CD14-positive monocyte (primary cell): ENCODE results near the gene BMPR1B. TPM values are rescaled to one million over a fixed set of nuclear protein-coding genes. Genes with fewer than 3 reads are reported as not detected.

Experiments
- DNase-seq, 3 donors: peaks; one replicate each; pipeline ENCODE4 v3.0.0-alpha.2; 2011 to 2022
- H2AFZ ChIP-seq: 2 replicates; pipeline ENCODE4 v1.6.0; 2012; ENCODE audit warnings: mild to moderate bottlenecking, low read depth, low read length, inconsistent platforms; ENCODE audit not compliant: insufficient read depth, poor library complexity, severe bottlenecking
- H3K27ac ChIP-seq, 2 donors: 1 replicate in 1 of 2; 2 replicates in 1 of 2; pipeline ENCODE4 v1.5.1; 2012 to 2013; ENCODE audit warnings: low read length in 2 of 2, control low read depth in 1 of 2, inconsistent platforms in 1 of 2, low read depth in 1 of 2, mild to moderate bottlenecking in 1 of 2
- H3K27me3 ChIP-seq, 2 donors: one replicate each; pipeline versions ENCODE4 v1.6.0 to v1.6.1; 2011 to 2013; ENCODE audit warnings: low read length in 2 of 2; ENCODE audit not compliant: control insufficient read depth in 2 of 2, insufficient read depth in 2 of 2
- H3K36me3 ChIP-seq, 2 donors: replicated peaks in 1 of 2; 1 replicate in 1 of 2; 2 replicates in 1 of 2; pipeline versions ENCODE4 v1.5.1 to v1.6.1; 2012 to 2013; ENCODE audit warnings: low read length in 2 of 2, control low read depth in 1 of 2, inconsistent platforms in 1 of 2, mild to moderate bottlenecking in 1 of 2; ENCODE audit not compliant: insufficient read depth in 2 of 2, control insufficient read depth in 1 of 2
- H3K4me1 ChIP-seq, 2 donors: 1 replicate in 1 of 2; 2 replicates in 1 of 2; pipeline versions ENCODE4 v1.5.1 to v1.6.1; 2012 to 2013; ENCODE audit warnings: low read length in 2 of 2, control low read depth in 1 of 2, inconsistent platforms in 1 of 2, mild to moderate bottlenecking in 1 of 2, moderate library complexity in 1 of 2; ENCODE audit not compliant: insufficient read depth in 2 of 2, control insufficient read depth in 1 of 2
- H3K4me2 ChIP-seq: replicated peaks from 2 replicates; pipeline ENCODE3; 2012; ENCODE audit warnings: low read length, moderate library complexity, mild to moderate bottlenecking; ENCODE audit not compliant: poor library complexity, severe bottlenecking; ENCODE audit errors: extremely low read depth
- H3K4me3 ChIP-seq, 3 experiments: fragments of 200-600 bp in 1 of 3; sonication (generic) in 1 of 3; replicated peaks in 1 of 3; 1 replicate in 2 of 3; 2 replicates in 1 of 3; pipeline ENCODE4 v1.5.1; 2011 to 2013; ENCODE audit warnings: low read length in 3 of 3, mild to moderate bottlenecking in 3 of 3, control low read depth in 2 of 3, low read depth in 2 of 3, inconsistent platforms in 1 of 3, moderate library complexity in 1 of 3
- H3K79me2 ChIP-seq: 2 replicates; pipeline ENCODE4 v1.6.0; 2012; ENCODE audit warnings: mild to moderate bottlenecking, control low read depth, inconsistent platforms, low read length, moderate library complexity; ENCODE audit not compliant: insufficient read depth
- H3K9ac ChIP-seq: 2 replicates; pipeline ENCODE4 v1.6.0; 2017; ENCODE audit warnings: low read length, mild to moderate bottlenecking; ENCODE audit not compliant: insufficient read depth, poor library complexity, severe bottlenecking
- H3K9me3 ChIP-seq, 2 donors: replicated peaks in 1 of 2; 1 replicate in 1 of 2; 2 replicates in 1 of 2; pipeline versions ENCODE4 v1.5.1 to v1.6.1; 2012 to 2013; ENCODE audit warnings: low read length in 2 of 2, control low read depth in 1 of 2; ENCODE audit not compliant: control insufficient read depth in 1 of 2, insufficient read depth in 1 of 2
- H4K20me1 ChIP-seq: 2 replicates; pipeline ENCODE4 v1.6.0; 2012; ENCODE audit warnings: mild to moderate bottlenecking, low read length, control low read depth, moderate library complexity; ENCODE audit not compliant: insufficient read depth
- H3K27ac Mint-ChIP-seq, 7 donors: one replicate each; pipeline ENCODE4 v1.8.0; 2020; ENCODE audit warnings: mild to moderate bottlenecking in 7 of 7, mixed read lengths in 7 of 7, moderate library complexity in 6 of 7, inconsistent platforms in 2 of 7
- H3K27me3 Mint-ChIP-seq, 3 donors: one replicate each; pipeline ENCODE4 v1.8.0; 2021 to 2022; ENCODE audit warnings: low read depth in 3 of 3, mild to moderate bottlenecking in 3 of 3, mixed read lengths in 3 of 3, moderate library complexity in 3 of 3, inconsistent platforms in 1 of 3
- H3K36me3 Mint-ChIP-seq, 2 donors: one replicate each; pipeline ENCODE4 v1.8.0; 2020; ENCODE audit warnings: mixed read lengths in 2 of 2, inconsistent platforms in 1 of 2, mild to moderate bottlenecking in 1 of 2
- H3K4me1 Mint-ChIP-seq: one replicate; pipeline ENCODE4 v1.8.0; 2020; ENCODE audit warnings: mild to moderate bottlenecking, mixed read lengths
- H3K4me3 Mint-ChIP-seq, 2 donors: one replicate each; pipeline ENCODE4 v1.8.0; 2020; ENCODE audit warnings: mild to moderate bottlenecking in 2 of 2, mixed read lengths in 2 of 2, moderate library complexity in 1 of 2
- H3K9me3 Mint-ChIP-seq, 7 donors: one replicate each; pipeline ENCODE4 v1.8.0; 2020 to 2022; ENCODE audit warnings: mixed read lengths in 7 of 7, mild to moderate bottlenecking in 6 of 7, moderate library complexity in 6 of 7, inconsistent platforms in 2 of 7
- CTCF ChIP-seq: fragments of 200-600 bp; IDR thresholded peaks from one replicate; pipeline ENCODE4 v1.8.0; 2022; ENCODE audit warnings: antibody characterized with exemption, mild to moderate bottlenecking
- WGBS: methylation state at CpG from one replicate; pipeline ENCODE4 v1.1.5; 2013; ENCODE audit warnings: missing lambda C conversion rate; ENCODE audit not compliant: insufficient coverage; 5-methylcytosine and 5-hydroxymethylcytosine counted together
- intact Hi-C, 2 donors: fragments of 100-400 bp; cut with micrococcal nuclease; formaldehyde crosslinking; loops; one replicate each; pipeline versions ENCODE4 v1.15.0 to v1.15.1; 2023
- polyA plus RNA-seq, 3 donors: library from polyadenylated mRNA; depleted of rRNA in 1 of 3; unstranded in 2 of 3; stranded (reverse) in 1 of 3; fragments of 300-500 nt in 2 of 3; fragments of >200 nt in 1 of 3; fragmentation: Illumina TruSeq in 2 of 3; gene quantifications; 1 replicate in 2 of 3; 2 replicates in 1 of 3; pipeline ENCODE4 v1.2.3, GENCODE V29; 2012 to 2021

Gene BMPR1B
- polyA plus RNA-seq, 3 donors, result not detected

GRCh38 chr4:95018785-95019184, 261.0 kb downstream of the BMPR1B start:
- Histone ChIP-seq H3K4me1 (no peaks in the 10 kb centered on the region), H3K27me3 (no peaks in the 10 kb centered on the region), H3K9ac (no peak overlapping the region), H3K4me3 (no peak overlapping the region), H3K9me3 (no peaks in the 10 kb centered on the region), H3K79me2 (no peaks in the 10 kb centered on the region), H2AFZ (no peak overlapping the region), H3K4me2 (no peak overlapping the region), H4K20me1 (no peaks in the 10 kb centered on the region), H3K27ac (no peak overlapping the region), H3K36me3 (no peaks in the 10 kb centered on the region)
- Mint-ChIP-seq H3K27ac (no peak overlapping the region), H3K27me3 (no peaks in the 10 kb centered on the region), H3K36me3 (no peaks in the 10 kb centered on the region), H3K4me1 (no peaks in the 10 kb centered on the region), H3K9me3 (peaks cover 0 to 9% (median 0%) of the 10 kb centered on the region in 7 donors), H3K4me3 (no peak overlapping the region)
- WGBS, result 100% methylated on average over 2 of the region's 5 CpGs
- TF ChIP-seq CTCF, result no peak
- intact Hi-C loops, result no loop called here
- no peak for DNase-seq

- H4K20me1 ChIP-seq, result no peaks in the 10 kb centered on the region
- Mint-ChIP-seq H3K9me3 (peaks cover 0 to 9% (median 2%) of the 10 kb centered on the region in 7 donors), H3K27me3 (no peaks in the 10 kb centered on the region), H3K27ac (no peak overlapping the region), H3K4me3 (no peak overlapping the region), H3K4me1 (no peaks in the 10 kb centered on the region), H3K36me3 (no peaks in the 10 kb centered on the region)
- no peak overlapping the region for H3K27ac ChIP-seq
- no peak overlapping the region for H3K4me3 ChIP-seq
- no peak overlapping the region for H2AFZ ChIP-seq
- WGBS, result 91% methylated on average over 4 of the region's 8 CpGs
- H3K79me2 ChIP-seq, result no peaks in the 10 kb centered on the region
- H3K27me3 ChIP-seq, result no peaks in the 10 kb centered on the region
- H3K4me2 ChIP-seq, result no peak overlapping the region
- intact Hi-C loops, result no loop called here
- H3K36me3 ChIP-seq, result no peaks in the 10 kb centered on the region
- TF ChIP-seq CTCF, result no peak
- no peaks in the 10 kb centered on the region for H3K4me1 ChIP-seq
- no peak overlapping the region for H3K9ac ChIP-seq
- H3K9me3 ChIP-seq, result no peaks in the 10 kb centered on the region
- no peak for DNase-seq
Observed at GRCh38 chr4:95020521-95020920, 262.8 kb downstream of the BMPR1B start.
